Activated CD8-positive, alpha-beta memory T cell treated with anti-CD3 and anti-CD28 coated beads for 36 hours (primary cell): ENCODE measurements around the gene BCS1L. TPM values are rescaled to one million over a fixed set of nuclear protein-coding genes. Genes with fewer than 3 reads are reported as not detected.

ENCODE experiments used
- CTCF ChIA-PET: fragments of 350-600 bp; sonication (Branson Sonifier 250); formaldehyde crosslinking; loops from one replicate; lab custom pipeline; 2021; ENCODE audit warnings: antibody characterized with exemption; lab: Charles Lee
- POLR2A ChIA-PET: fragments of 350-600 bp; sonication (Branson Sonifier 250); formaldehyde crosslinking; loops from one replicate; lab custom pipeline; 2021; ENCODE audit warnings: antibody characterized with exemption; lab: Charles Lee
- total RNA-seq, 2 experiments: library from RNA; stranded (reverse); gene quantifications; one replicate each; pipeline ENCODE4 v1.2.3, GENCODE V29; 2021

BCS1L gene
- total RNA-seq, 2 experiments from 2014 or later: 98.5 to 100 TPM

GRCh38 chr2:218698885-218699284 is 39.4 kb downstream of the BCS1L start:
- ChIA-PET CTCF (no interaction called here), POLR2A (no interaction called here)

- CTCF ChIA-PET: interaction anchor here (0.5 to 1.3 kb wide), 2 partner anchors 16 to 562 kb away, joined by 3 to 4 read pairs; no protein-coding TSS in a partner anchor
- POLR2A ChIA-PET: no interaction called here
Measured at GRCh38 chr2:218701806-218702205, 42.3 kb downstream of the BCS1L start.

- ChIA-PET POLR2A (no interaction called here), CTCF (interaction anchor here (0.7 kb wide), 1 partner anchor 101 kb away, joined by 3 read pairs; no protein-coding TSS in a partner anchor)
Measured at GRCh38 chr2:218703341-218703740, 43.9 kb downstream of the BCS1L start.

- CTCF ChIA-PET: interaction anchor here (1.3 kb wide), 1 partner anchor 140 kb away, joined by 5 read pairs; no protein-coding TSS in a partner anchor
- POLR2A ChIA-PET: no interaction called here
Measured at GRCh38 chr2:218708086-218708485, 48.6 kb downstream of the BCS1L start.

- ChIA-PET CTCF (interaction anchor here (0.7 to 1.8 kb wide), 8 partner anchors 12 to 349 kb away, joined by 3 to 11 read pairs (median 5); partner anchors contain the start of genes BCS1L and ZNF142), POLR2A (interaction anchor here (0.6 to 1.2 kb wide), 4 partner anchors 12 to 51 kb away, joined by 3 to 7 read pairs (median 4); partner anchors contain the start of genes BCS1L, RNF25, STK36 and ZNF142)
Measured at GRCh38 chr2:218709908-218710307, 50.4 kb downstream of the BCS1L start.

GRCh38 chr2:218710334-218710686 is 50.8 kb downstream of the BCS1L start:
- ChIA-PET POLR2A (interaction anchor here (0.6 to 1.2 kb wide), 5 partner anchors 12 to 424 kb away, joined by 3 to 7 read pairs (median 4); partner anchors contain the start of genes BCS1L, RNF25, STK36 and ZNF142), CTCF (interaction anchor here (0.6 to 1.8 kb wide), 8 partner anchors 12 to 353 kb away, joined by 3 to 11 read pairs (median 5); partner anchors contain the start of genes BCS1L and ZNF142)

GRCh38 chr2:218710687-218711549 is 51.4 kb downstream of the BCS1L start, which contains the start of gene TTLL4:
TSS of gene TTLL4 (plus strand) at chr2:218710835. CDS start at chr2:218737677, 26,842 bp downstream.
- ChIA-PET POLR2A (interaction anchor here (0.5 to 1.2 kb wide), 9 partner anchors 11 to 425 kb away, joined by 3 to 7 read pairs (median 3); partner anchors contain the start of genes BCS1L, RNF25, STK36 and ZNF142), CTCF (interaction anchor here (0.6 to 1.8 kb wide), 11 partner anchors 11 to 353 kb away, joined by 3 to 11 read pairs (median 4); partner anchors contain the start of genes BCS1L and ZNF142)

- CTCF ChIA-PET: interaction anchor here (0.8 to 1.8 kb wide), 7 partner anchors 11 to 186 kb away, joined by 3 to 11 read pairs (median 6); partner anchors contain the start of genes BCS1L and ZNF142
- POLR2A ChIA-PET: interaction anchor here (0.5 to 0.9 kb wide), 2 partner anchors 52 to 265 kb away, joined by 3 read pairs; partner anchors contain the start of genes BCS1L and ZNF142
Measured at GRCh38 chr2:218711550-218711929, 52.1 kb downstream of the BCS1L start.

Other genes with a start within 250 kb of the BCS1L start
- gene VIL1, start 240.6 kb upstream of the BCS1L start, total RNA-seq: not detected
- gene USP37, start 91.3 kb upstream of the BCS1L start, total RNA-seq: 10 to 100 TPM; 30.7 to 33.2 TPM
- gene CNOT9, start 90.8 kb upstream of the BCS1L start, total RNA-seq: 100 to 1,000 TPM; 135 to 138 TPM
- gene PLCD4, start 51.8 kb upstream of the BCS1L start, total RNA-seq: under 1 TPM in 1 of 2 experiments, not detected in 1; 0.10 TPM
- 10 to 100 TPM; 55.2 to 56.0 TPM for gene ZNF142, start 60 bp upstream of the BCS1L start, total RNA-seq
- gene RNF25, start 12.3 kb downstream of the BCS1L start, total RNA-seq: 10 to 100 TPM; 21.9 to 24.1 TPM
- 10 to 100 TPM; 20.3 to 20.7 TPM for gene STK36, start 12.4 kb downstream of the BCS1L start, total RNA-seq
- gene TTLL4, start 51.2 kb downstream of the BCS1L start, total RNA-seq: 10 to 100 TPM; 43.3 to 45.3 TPM
- not detected for gene CYP27A1, start 122.5 kb downstream of the BCS1L start, total RNA-seq
- not detected for gene PRKAG3, start 172.1 kb downstream of the BCS1L start, total RNA-seq
- gene WNT6, start 200.1 kb downstream of the BCS1L start, total RNA-seq: under 1 TPM; 0.13 to 0.17 TPM
- 1 to 10 TPM in 1 of 2 experiments, under 1 TPM in 1; 0.80 to 1.1 TPM for gene WNT10A, start 221.2 kb downstream of the BCS1L start, total RNA-seq